Lung (tissue), 12 donors: ENCODE measurements around the gene CEP350. TPM values are rescaled to one million over a fixed set of nuclear protein-coding genes. Genes with fewer than 3 reads are reported as not detected.

Experiments used
- ATAC-seq: fragments of 200-7000 bp; cut with Tn5 transposase; one replicate; pipeline ENCODE4 v1.9.1; 2020; ENCODE audit warnings: moderate number of reproducible peaks; ENCODE audit not compliant: insufficient read depth, low FRiP score
- DNase-seq, 3 donors: peaks; one replicate each; pipeline ENCODE4 v3.0.0-alpha.2; 2013 to 2017
- H3K27ac ChIP-seq, 2 donors: one replicate each; pipeline ENCODE4 v1.5.1; 2013; ENCODE audit warnings: mild to moderate bottlenecking in 2 of 2, moderate library complexity in 2 of 2, control low read depth in 1 of 2, inconsistent platforms in 1 of 2, low read depth in 1 of 2, low read length in 1 of 2
- H3K27me3 ChIP-seq, 3 donors: one replicate each; pipeline ENCODE4 v1.5.1; 2013; ENCODE audit warnings: low read length in 2 of 3; ENCODE audit not compliant: control insufficient read depth in 3 of 3, insufficient read depth in 3 of 3
- H3K36me3 ChIP-seq, 4 donors: one replicate each; pipeline ENCODE4 v1.5.1; 2013; ENCODE audit warnings: low read length in 4 of 4, mild to moderate bottlenecking in 1 of 4, moderate library complexity in 1 of 4; ENCODE audit not compliant: control insufficient read depth in 4 of 4, insufficient read depth in 4 of 4
- H3K4me1 ChIP-seq, 5 donors: one replicate each; pipeline ENCODE4 v1.5.1; 2013; ENCODE audit warnings: low read length in 5 of 5, mild to moderate bottlenecking in 2 of 5, moderate library complexity in 1 of 5; ENCODE audit not compliant: control insufficient read depth in 5 of 5, insufficient read depth in 5 of 5
- H3K4me3 ChIP-seq: one replicate; pipeline ENCODE4 v1.5.1; 2013; ENCODE audit warnings: mild to moderate bottlenecking, control low read depth, moderate library complexity
- H3K9ac ChIP-seq, 2 donors: one replicate each; pipeline ENCODE4 v1.5.1; 2013; ENCODE audit warnings: low read length in 2 of 2, control low read depth in 1 of 2; ENCODE audit not compliant: insufficient read depth in 1 of 2
- H3K9me3 ChIP-seq, 4 donors: one replicate each; pipeline ENCODE4 v1.5.1; 2013; ENCODE audit warnings: low read length in 3 of 4, mild to moderate bottlenecking in 1 of 4, moderate library complexity in 1 of 4; ENCODE audit not compliant: control insufficient read depth in 4 of 4, insufficient read depth in 3 of 4
- WGBS, 2 donors: extraction: QIAGEN DNeasy Blood & Tissue Kit; methylation state at CpG; one replicate each; pipeline ENCODE4 v1.1.7; 2013; 5-methylcytosine and 5-hydroxymethylcytosine counted together
- polyA plus RNA-seq, 2 donors: library from polyadenylated mRNA; stranded (reverse); fragments of 200-250 nt; gene quantifications; one replicate each; pipeline ENCODE4 v1.2.1, GENCODE V29; 2013
- total RNA-seq, 2 donors: library from RNA; depleted of rRNA in 1 of 2; stranded (reverse); fragments of >200 nt in 1 of 2; gene quantifications; one replicate each; pipeline ENCODE4 v1.2.1, GENCODE V29; 2014 to 2021
- TF ChIP-seq, protein P1 (sequence below): IDR thresholded peaks from 2 replicates; pipeline ENCODE4 v1.5.1; 2012; ENCODE audit warnings: mild to moderate bottlenecking; ENCODE audit errors: control extremely low read depth, extremely low read depth
- donor health status: control.
- donor health status: control.
- donor health status: Bipolar disorder and iron deficiency.
- donor health status: healthy.
- donor health status: DM: yes; HTN: yes; CAD: no.

Gene CEP350
- total and polyA plus RNA-seq, 4 donors, result 4.3 to 89.8 (median 23.0) TPM

DNA sequence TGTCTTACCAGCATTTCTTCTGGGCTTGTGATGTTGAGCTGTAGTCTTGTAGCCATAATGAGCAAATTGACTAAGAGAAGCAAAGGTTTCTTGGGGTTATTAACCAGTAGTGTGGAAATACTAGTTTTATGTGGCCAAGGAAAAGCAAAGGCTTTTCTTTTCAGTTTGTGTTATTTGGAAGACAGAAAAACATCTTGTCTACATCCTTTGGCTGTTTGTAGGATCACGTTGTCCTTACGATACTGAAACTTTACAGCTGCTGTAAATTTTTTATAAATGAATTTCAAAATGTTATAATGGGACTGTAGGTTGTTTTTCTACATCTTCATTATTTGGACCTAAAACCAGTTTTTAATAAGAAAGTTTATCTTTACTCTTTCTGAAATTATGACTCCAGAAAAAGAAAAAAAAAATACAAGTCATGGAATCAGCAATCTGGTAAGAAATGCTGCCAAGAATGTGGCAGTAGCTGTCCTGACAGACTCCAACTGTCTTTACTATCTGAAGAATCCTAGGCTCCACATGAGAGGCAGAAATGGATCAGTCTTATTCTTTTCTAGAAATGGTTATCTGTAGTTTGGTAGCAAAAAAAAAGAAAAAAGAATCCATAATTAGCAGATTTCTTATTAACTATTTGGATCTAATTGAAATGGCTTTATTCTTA lies 158.5 kb downstream of the CEP350 start:
- Histone ChIP-seq H3K9me3 (no peaks in the 10 kb centered on the region), H3K4me1 (peaks cover 0 to 47% (median 8%) of the 10 kb centered on the region in 5 donors), H3K4me3 (no peak overlapping the region), H3K27ac (peak overlapping the region in 1 of 2 donors; percentile 17), H3K36me3 (peaks cover 8 to 31% (median 12%) of the 10 kb centered on the region in 4 donors), H3K9ac (no peak overlapping the region), H3K27me3 (no peaks in the 10 kb centered on the region)
- WGBS, 2 donors, result 75 to 86% methylated on average over 2 of the region's 2 CpGs
- TF ChIP-seq, protein P1, sequence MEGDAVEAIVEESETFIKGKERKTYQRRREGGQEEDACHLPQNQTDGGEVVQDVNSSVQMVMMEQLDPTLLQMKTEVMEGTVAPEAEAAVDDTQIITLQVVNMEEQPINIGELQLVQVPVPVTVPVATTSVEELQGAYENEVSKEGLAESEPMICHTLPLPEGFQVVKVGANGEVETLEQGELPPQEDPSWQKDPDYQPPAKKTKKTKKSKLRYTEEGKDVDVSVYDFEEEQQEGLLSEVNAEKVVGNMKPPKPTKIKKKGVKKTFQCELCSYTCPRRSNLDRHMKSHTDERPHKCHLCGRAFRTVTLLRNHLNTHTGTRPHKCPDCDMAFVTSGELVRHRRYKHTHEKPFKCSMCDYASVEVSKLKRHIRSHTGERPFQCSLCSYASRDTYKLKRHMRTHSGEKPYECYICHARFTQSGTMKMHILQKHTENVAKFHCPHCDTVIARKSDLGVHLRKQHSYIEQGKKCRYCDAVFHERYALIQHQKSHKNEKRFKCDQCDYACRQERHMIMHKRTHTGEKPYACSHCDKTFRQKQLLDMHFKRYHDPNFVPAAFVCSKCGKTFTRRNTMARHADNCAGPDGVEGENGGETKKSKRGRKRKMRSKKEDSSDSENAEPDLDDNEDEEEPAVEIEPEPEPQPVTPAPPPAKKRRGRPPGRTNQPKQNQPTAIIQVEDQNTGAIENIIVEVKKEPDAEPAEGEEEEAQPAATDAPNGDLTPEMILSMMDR, result no peak
- ATAC-seq (no peak), DNase-seq (peak; percentile 85 to 96 (median 95))

- TF ChIP-seq, protein P1, result no peak
- 76 to 88% methylated on average over 4 of the region's 4 CpGs for WGBS, 2 donors
- ATAC-seq (no peak), DNase-seq (peak in 2 of 3 donors; percentile 66 to 70)
- H3K4me3 ChIP-seq, result no peak overlapping the region
- peaks cover 0 to 47% (median 8%) of the 10 kb centered on the region in 5 donors for H3K4me1 ChIP-seq
- H3K27me3 ChIP-seq, result no peaks in the 10 kb centered on the region
- H3K9me3 ChIP-seq, result no peaks in the 10 kb centered on the region
- H3K9ac ChIP-seq, result peak overlapping the region in 1 of 2 donors; percentile 14
- H3K36me3 ChIP-seq, result peaks cover 8 to 23% (median 12%) of the 10 kb centered on the region in 4 donors
- H3K27ac ChIP-seq, result no peak overlapping the region
These were observed 159.9 kb downstream of the CEP350 start for GRCh38 chr1:180114396-180114945.

DNA sequence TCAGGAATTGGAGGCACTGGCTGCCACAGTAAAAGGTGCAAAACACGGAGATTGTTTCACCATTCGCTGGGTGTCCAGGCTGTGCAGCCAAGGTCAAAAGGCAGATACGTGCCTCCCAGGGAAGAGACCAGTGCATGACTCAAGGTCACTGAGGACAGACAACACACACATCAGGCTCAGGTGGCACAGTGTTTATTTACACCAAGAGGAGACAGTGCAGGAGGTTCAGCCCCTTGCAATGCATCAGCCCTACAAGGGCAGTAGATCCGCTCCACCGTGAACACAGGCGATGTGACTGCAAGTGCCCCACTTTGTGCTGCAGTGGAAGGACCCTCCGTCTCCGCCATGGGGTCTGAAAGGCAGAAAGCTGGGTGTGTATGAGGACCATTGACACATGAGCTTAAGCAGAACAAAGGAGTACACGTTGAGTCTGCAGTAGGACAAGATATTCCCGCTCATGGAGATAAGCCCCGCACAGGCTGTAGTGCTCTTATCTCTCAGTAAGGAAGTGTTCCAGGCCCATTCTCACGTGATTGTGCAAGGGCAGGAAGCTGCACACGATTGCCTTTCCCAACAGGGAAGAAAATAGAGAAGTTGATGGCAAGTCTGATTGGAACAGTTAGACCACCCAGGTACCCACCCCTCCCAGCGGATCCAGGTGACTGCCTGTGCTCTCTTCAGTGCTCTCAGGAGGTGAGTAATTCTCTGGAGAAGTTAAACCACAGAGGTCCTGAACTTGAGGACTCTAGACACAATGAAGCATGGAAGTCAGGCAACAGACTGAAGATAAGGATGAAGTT lies 162.6 kb downstream of the CEP350 start:
- ATAC-seq (peak; percentile 48), DNase-seq (peak in 1 of 3 donors; percentile 36)
- Histone ChIP-seq H3K36me3 (peaks cover 0 to 8% (median 1%) of the 10 kb centered on the region in 4 donors), H3K9me3 (no peaks in the 10 kb centered on the region), H3K27me3 (no peaks in the 10 kb centered on the region), H3K4me1 (peaks cover 0 to 40% (median 7%) of the 10 kb centered on the region in 5 donors), H3K4me3 (no peak overlapping the region), H3K9ac (no peak overlapping the region), H3K27ac (no peak overlapping the region)
- WGBS, 2 donors, result 52 to 62% methylated on average over 14 of the region's 14 CpGs
- TF ChIP-seq, protein P1, result no peak
